HepG2 (cell line): ENCODE measurements around the gene CHST14. TPM values are rescaled to one million over a fixed set of nuclear protein-coding genes. Genes with fewer than 3 reads are reported as not detected.

Source experiments
- FIP1L1 ChIP-seq: fragments of 200-400 bp; formaldehyde crosslinking; IDR thresholded peaks from 2 replicates; pipeline ENCODE4 v1.6.1; 2018; ENCODE audit warnings: low read depth, mild to moderate bottlenecking, low read length, moderate library complexity, borderline replicate concordance; ENCODE audit not compliant: insufficient read depth
- JDP2 ChIP-seq: sonication (generic); formaldehyde crosslinking; IDR thresholded peaks from 2 replicates; pipeline ENCODE4 v1.8.1; 2022; ENCODE audit warnings: missing genetic modification reagents, borderline replicate concordance
- TERF1 ChIP-seq: sonication (generic); formaldehyde crosslinking; IDR thresholded peaks from 2 replicates; pipeline ENCODE4 v1.8.0; 2022; ENCODE audit warnings: mild to moderate bottlenecking, missing genetic modification reagents, moderate library complexity
- XBP1 ChIP-seq: sonication (generic); formaldehyde crosslinking; IDR thresholded peaks from 2 replicates; pipeline ENCODE4 v1.5.0; 2020; ENCODE audit warnings: missing genetic modification reagents
- ZFP36L2 ChIP-seq: sonication (generic); formaldehyde crosslinking; IDR thresholded peaks from 2 replicates; pipeline ENCODE4 v1.4.0; 2020; ENCODE audit warnings: missing genetic modification reagents
- ZIK1 ChIP-seq: sonication (generic); formaldehyde crosslinking; IDR thresholded peaks from 2 replicates; pipeline ENCODE4 v1.5.0; 2020; ENCODE audit warnings: mild to moderate bottlenecking, low read depth, missing genetic modification reagents, borderline replicate concordance
- ZNF121 ChIP-seq: sonication (generic); formaldehyde crosslinking; IDR thresholded peaks from 2 replicates; pipeline ENCODE4 v1.5.0; 2020; ENCODE audit warnings: mild to moderate bottlenecking, missing genetic modification reagents
- ZNF276 ChIP-seq: sonication (generic); formaldehyde crosslinking; IDR thresholded peaks from 2 replicates; pipeline ENCODE4 v1.4.0; 2020; ENCODE audit warnings: mild to moderate bottlenecking, low read depth, missing genetic modification reagents
- ZNF383 ChIP-seq: sonication (generic); formaldehyde crosslinking; IDR thresholded peaks from 2 replicates; pipeline ENCODE4 v1.4.0; 2020; ENCODE audit warnings: missing genetic modification reagents, mild to moderate bottlenecking, borderline replicate concordance
- ZNF607 ChIP-seq: sonication (generic); formaldehyde crosslinking; IDR thresholded peaks from 2 replicates; pipeline ENCODE4 v1.5.1; 2020; ENCODE audit warnings: missing genetic modification reagents, mild to moderate bottlenecking, borderline replicate concordance
- polyA plus RNA-seq, 8 experiments: library from polyadenylated mRNA; depleted of rRNA in 3 of 8; stranded (reverse) in 7 of 8; unstranded in 1 of 8; fragments of >200 nt; fragmentation: Illumina TruSeq in 4 of 8; extraction: Trizol in 4 of 8; gene quantifications; 2 replicates each; pipeline versions ENCODE4 v1.2.1 to v1.2.3, GENCODE V29; 2011 to 2016; ENCODE audit warnings: low read depth in 4 of 8, missing spikeins in 1 of 8, mixed read lengths in 1 of 8; ENCODE audit not compliant: insufficient read depth in 1 of 8
- total RNA-seq, 5 experiments: library from RNA; depleted of rRNA; stranded (reverse); fragments of >200 nt; fragmentation: Illumina TruSeq; extraction: Trizol; gene quantifications; 2 replicates each; pipeline ENCODE4 v1.2.3, GENCODE V29; 2016; ENCODE audit warnings: low read depth in 1 of 5
- TF ChIP-seq, protein P1 (sequence below): sonication (generic); formaldehyde crosslinking; IDR thresholded peaks from 2 replicates; pipeline ENCODE4 v1.5.0; 2020; ENCODE audit warnings: mild to moderate bottlenecking, missing genetic modification reagents
- TF ChIP-seq, protein P2 (sequence below): sonication (generic); formaldehyde crosslinking; IDR thresholded peaks from 2 replicates; pipeline ENCODE4 v1.4.0; 2020; ENCODE audit warnings: missing genetic modification reagents, low read depth, mild to moderate bottlenecking, borderline replicate concordance
- TF ChIP-seq, protein P3 (sequence below): sonication (generic); formaldehyde crosslinking; IDR thresholded peaks from 2 replicates; pipeline ENCODE4 v1.5.1; 2020; ENCODE audit warnings: missing genetic modification reagents, mild to moderate bottlenecking, borderline replicate concordance
- TF ChIP-seq, protein P4 (sequence below): sonication (generic); formaldehyde crosslinking; IDR thresholded peaks from 2 replicates; pipeline ENCODE4 v1.5.0; 2020; ENCODE audit warnings: mild to moderate bottlenecking, missing genetic modification reagents, borderline replicate concordance
- TF ChIP-seq, protein P5 (sequence below): sonication (generic); formaldehyde crosslinking; IDR thresholded peaks from 2 replicates; pipeline ENCODE4 v1.4.0; 2020; ENCODE audit warnings: mild to moderate bottlenecking, missing genetic modification reagents

Gene CHST14
- total and polyA plus RNA-seq, 2 of the 13 experiments (the other 11 are each of a cell fraction or from before 2014, with no cell fraction given): 8.9 to 12.4 TPM

DNA sequence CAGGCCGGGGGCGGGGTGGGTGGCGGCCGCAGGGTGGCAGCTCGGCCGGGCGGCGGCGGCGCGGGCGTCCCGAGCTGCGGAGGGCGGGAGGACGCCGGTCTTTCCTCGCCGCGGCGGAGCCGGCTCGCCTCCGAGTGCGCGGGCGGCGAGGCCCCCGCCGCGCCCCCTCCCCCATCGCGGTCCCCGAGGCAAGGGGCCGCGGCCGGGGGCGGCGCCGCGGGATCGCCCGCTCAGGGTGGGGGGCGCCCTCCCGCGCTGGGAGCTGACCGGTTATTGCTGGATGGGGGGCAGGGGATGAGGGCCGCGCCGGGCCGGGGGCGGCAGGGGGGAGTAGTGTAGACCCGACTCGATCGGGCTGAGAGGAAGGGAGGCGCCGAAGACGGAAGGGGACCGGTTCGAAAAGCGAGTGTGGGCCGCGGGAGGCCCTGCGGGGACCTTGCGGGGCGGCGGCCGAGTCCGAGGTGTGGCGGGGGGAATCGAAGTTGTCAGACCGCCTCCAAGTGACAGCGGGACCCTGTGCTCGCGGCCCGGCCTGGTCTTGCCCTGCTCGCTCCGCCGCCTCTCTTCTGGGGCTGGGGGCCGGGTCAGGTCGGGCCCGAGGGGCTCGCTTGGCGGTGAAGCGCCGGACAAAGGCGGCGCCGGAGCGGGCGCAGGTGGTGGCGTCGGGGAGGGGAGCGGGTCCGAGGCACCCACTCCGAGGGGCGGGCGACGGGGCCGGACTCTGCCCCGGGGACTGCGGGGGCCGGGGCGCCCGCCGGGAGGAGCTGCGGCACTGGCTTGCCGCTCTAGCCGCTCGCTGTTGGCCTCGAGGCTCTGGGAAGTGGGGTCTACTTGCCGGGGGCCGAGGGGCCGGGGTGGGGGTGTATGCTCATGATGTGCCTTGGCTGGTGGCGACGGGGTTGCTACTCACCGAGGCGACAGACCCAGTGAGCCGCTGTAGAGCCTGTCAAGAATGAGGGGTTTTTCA is 28.9 kb upstream of the CHST14 start (continued):
- TF ChIP-seq ZNF276 (CRISPR knock-in tag) (no peak), ZFP36L2 (CRISPR knock-in tag) (no peak), XBP1 (CRISPR knock-in tag) (no peak), JDP2 (CRISPR knock-in tag) (no peak), ZIK1 (CRISPR knock-in tag) (no peak), TERF1 (no peak), ZNF383 (no peak), ZNF121 (no peak), ZNF607 (CRISPR knock-in tag) (no peak), FIP1L1 (no peak)
- TF ChIP-seq, protein P1, sequence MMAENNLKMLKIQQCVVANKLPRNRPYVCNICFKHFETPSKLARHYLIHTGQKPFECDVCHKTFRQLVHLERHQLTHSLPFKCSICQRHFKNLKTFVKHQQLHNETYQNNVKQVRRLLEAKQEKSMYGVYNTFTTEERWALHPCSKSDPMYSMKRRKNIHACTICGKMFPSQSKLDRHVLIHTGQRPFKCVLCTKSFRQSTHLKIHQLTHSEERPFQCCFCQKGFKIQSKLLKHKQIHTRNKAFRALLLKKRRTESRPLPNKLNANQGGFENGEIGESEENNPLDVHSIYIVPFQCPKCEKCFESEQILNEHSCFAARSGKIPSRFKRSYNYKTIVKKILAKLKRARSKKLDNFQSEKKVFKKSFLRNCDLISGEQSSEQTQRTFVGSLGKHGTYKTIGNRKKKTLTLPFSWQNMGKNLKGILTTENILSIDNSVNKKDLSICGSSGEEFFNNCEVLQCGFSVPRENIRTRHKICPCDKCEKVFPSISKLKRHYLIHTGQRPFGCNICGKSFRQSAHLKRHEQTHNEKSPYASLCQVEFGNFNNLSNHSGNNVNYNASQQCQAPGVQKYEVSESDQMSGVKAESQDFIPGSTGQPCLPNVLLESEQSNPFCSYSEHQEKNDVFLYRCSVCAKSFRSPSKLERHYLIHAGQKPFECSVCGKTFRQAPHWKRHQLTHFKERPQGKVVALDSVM (CRISPR knock-in tag): no peak
- TF ChIP-seq, protein P2, sequence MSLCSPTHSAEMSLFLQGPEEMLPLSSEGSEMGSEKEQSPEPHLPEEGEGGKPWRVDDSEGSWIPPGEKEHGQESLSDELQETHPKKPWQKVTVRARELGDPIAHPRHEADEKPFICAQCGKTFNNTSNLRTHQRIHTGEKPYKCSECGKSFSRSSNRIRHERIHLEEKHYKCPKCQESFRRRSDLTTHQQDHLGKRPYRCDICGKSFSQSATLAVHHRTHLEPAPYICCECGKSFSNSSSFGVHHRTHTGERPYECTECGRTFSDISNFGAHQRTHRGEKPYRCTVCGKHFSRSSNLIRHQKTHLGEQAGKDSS (CRISPR knock-in tag): no peak
- TF ChIP-seq, protein P3, sequence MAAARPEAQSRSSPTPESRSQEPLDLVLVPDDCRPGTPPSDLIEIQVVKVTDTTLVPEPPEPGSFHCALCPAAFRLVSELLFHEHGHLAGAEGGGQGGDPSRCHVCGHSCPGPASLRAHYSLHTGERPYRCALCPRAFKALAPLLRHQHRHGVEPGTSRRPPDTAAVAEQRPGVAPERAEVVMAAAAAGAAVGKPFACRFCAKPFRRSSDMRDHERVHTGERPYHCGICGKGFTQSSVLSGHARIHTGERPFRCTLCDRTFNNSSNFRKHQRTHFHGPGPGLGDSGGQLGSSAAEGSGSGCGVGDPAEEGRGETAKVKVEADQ (CRISPR knock-in tag): 0 out of 2 replicates have a peak, but pooled peaks have one; percentile 63
- TF ChIP-seq, protein P4, sequence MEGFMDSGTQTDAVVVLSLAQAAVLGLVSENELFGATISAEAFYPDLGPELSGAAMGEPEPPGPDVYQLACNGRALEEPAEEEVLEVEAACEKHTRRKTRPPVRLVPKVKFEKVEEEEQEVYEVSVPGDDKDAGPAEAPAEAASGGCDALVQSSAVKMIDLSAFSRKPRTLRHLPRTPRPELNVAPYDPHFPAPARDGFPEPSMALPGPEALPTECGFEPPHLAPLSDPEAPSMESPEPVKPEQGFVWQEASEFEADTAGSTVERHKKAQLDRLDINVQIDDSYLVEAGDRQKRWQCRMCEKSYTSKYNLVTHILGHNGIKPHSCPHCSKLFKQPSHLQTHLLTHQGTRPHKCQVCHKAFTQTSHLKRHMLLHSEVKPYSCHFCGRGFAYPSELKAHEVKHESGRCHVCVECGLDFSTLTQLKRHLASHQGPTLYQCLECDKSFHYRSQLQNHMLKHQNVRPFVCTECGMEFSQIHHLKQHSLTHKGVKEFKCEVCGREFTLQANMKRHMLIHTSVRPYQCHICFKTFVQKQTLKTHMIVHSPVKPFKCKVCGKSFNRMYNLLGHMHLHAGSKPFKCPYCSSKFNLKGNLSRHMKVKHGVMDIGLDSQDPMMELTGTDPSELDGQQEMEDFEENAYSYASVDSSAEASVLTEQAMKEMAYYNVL (CRISPR knock-in tag): no peak
- TF ChIP-seq, protein P5, sequence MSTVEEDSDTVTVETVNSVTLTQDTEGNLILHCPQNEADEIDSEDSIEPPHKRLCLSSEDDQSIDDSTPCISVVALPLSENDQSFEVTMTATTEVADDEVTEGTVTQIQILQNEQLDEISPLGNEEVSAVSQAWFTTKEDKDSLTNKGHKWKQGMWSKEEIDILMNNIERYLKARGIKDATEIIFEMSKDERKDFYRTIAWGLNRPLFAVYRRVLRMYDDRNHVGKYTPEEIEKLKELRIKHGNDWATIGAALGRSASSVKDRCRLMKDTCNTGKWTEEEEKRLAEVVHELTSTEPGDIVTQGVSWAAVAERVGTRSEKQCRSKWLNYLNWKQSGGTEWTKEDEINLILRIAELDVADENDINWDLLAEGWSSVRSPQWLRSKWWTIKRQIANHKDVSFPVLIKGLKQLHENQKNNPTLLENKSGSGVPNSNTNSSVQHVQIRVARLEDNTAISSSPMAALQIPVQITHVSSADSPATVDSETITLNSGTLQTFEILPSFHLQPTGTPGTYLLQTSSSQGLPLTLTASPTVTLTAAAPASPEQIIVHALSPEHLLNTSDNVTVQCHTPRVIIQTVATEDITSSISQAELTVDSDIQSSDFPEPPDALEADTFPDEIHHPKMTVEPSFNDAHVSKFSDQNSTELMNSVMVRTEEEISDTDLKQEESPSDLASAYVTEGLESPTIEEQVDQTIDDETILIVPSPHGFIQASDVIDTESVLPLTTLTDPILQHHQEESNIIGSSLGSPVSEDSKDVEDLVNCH (CRISPR knock-in tag): no peak
